Measurements from ENCODE around the gene LRP1B. TPM values are rescaled to one million over a fixed set of nuclear protein-coding genes. Genes with fewer than 3 reads are reported as not detected.

The LRP1B gene
- total RNA-seq, 2 donors from 2014 or later, result 0.79 to 1.8 TPM

GRCh38 chr2:140256080-140256479 is 1874.7 kb downstream of the LRP1B start:
- Mint-ChIP-seq H3K4me3 (no peak overlapping the region), H3K27me3 (ENCODE audit: insufficient read depth) (no peaks in the 10 kb centered on the region), H3K9me3 (no peaks in the 10 kb centered on the region), H3K27ac (no peak overlapping the region), H3K36me3 (ENCODE audit: low read depth) (no peaks in the 10 kb centered on the region), H3K4me1 (no peaks in the 10 kb centered on the region)
- 69 to 100% methylated on average over 1 to 3 of the region's 3 CpGs for WGBS, 2 experiments (ENCODE audit: insufficient coverage in 1 of 2, insufficient read length in 1 of 2)
- no peak overlapping the region for H3K27ac ChIP-seq (ENCODE audit: low read depth, low read length)
- H3K36me3 ChIP-seq (ENCODE audit: control insufficient read depth, insufficient read depth, low read length), result no peaks in the 10 kb centered on the region
- no peaks in the 10 kb centered on the region for H3K4me1 ChIP-seq (ENCODE audit: control insufficient read depth, insufficient read depth, low read length)
- TF ChIP-seq, protein P1, sequence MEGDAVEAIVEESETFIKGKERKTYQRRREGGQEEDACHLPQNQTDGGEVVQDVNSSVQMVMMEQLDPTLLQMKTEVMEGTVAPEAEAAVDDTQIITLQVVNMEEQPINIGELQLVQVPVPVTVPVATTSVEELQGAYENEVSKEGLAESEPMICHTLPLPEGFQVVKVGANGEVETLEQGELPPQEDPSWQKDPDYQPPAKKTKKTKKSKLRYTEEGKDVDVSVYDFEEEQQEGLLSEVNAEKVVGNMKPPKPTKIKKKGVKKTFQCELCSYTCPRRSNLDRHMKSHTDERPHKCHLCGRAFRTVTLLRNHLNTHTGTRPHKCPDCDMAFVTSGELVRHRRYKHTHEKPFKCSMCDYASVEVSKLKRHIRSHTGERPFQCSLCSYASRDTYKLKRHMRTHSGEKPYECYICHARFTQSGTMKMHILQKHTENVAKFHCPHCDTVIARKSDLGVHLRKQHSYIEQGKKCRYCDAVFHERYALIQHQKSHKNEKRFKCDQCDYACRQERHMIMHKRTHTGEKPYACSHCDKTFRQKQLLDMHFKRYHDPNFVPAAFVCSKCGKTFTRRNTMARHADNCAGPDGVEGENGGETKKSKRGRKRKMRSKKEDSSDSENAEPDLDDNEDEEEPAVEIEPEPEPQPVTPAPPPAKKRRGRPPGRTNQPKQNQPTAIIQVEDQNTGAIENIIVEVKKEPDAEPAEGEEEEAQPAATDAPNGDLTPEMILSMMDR (conservative IDR thresholded peaks at IDR 0.05), result no peak
- DNase-seq, result no peak
- H3K9me3 ChIP-seq (ENCODE audit: control insufficient read depth, low read length), result no peaks in the 10 kb centered on the region
- no peak overlapping the region for H3K9ac ChIP-seq (ENCODE audit: extremely low read depth, low read length, poor library complexity, severe bottlenecking)
- no peaks in the 10 kb centered on the region for H3K27me3 ChIP-seq (ENCODE audit: control insufficient read depth, insufficient read depth, low read length, poor library complexity, severe bottlenecking)
- H3K4me3 ChIP-seq (ENCODE audit: low read length), result no peak overlapping the region

DNA sequence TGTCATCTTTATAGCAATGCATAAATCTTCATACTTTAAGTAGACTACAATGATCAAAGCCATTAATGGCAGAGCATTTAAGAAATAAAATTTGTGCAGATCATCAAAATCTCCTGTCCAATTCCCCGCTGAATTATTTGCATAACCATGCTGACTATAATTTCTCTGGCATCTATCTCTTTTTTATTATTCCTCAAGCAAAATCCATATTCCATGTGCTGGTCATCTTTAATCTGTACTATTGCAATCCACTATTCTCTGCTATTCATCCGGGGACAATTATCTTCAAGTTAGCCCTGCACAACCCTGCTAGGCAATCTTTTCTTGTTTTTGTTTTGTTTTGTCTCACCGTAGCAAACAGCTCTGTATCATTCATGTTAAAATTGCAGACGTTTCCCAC is 1881.0 kb downstream of the LRP1B start:
- TF ChIP-seq, protein P1 (conservative IDR thresholded peaks at IDR 0.05), result no peak

DNA sequence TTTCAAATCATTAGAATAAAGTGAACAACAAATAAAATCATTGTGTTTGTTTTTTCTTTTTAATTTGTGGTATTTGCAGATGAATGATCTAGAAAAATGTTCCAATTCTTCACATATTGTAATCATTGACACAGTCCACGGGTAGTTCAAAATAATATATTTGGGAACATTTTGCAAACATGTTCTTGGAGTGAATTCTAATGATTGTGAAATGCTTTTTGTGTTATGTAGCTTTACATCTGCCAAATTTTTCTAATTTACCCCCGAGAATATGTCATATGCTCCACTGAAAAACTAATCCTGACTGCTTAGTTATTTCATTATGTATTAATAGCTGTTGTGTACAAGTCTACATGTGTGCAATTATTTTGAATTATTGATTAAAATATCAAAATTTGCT is 1882.2 kb downstream of the LRP1B start:
- H3K9me3 Mint-ChIP-seq, result no peaks in the 10 kb centered on the region
- Histone ChIP-seq H3K9me3 (ENCODE audit: control insufficient read depth, low read length) (no peaks in the 10 kb centered on the region), H3K9ac (ENCODE audit: extremely low read depth, low read length, poor library complexity, severe bottlenecking) (no peak overlapping the region), H3K36me3 (ENCODE audit: control insufficient read depth, insufficient read depth, low read length) (no peaks in the 10 kb centered on the region), H3K4me3 (ENCODE audit: low read length) (no peak overlapping the region), H3K27me3 (ENCODE audit: control insufficient read depth, insufficient read depth, low read length, poor library complexity, severe bottlenecking) (no peaks in the 10 kb centered on the region), H3K4me1 (ENCODE audit: control insufficient read depth, insufficient read depth, low read length) (no peaks in the 10 kb centered on the region), H3K27ac (ENCODE audit: low read depth, low read length) (no peak overlapping the region)
- no peak for DNase-seq
- no peaks in the 10 kb centered on the region for H3K4me1 Mint-ChIP-seq
- TF ChIP-seq, protein P1 (conservative IDR thresholded peaks at IDR 0.05), result no peak
- H3K36me3 Mint-ChIP-seq (ENCODE audit: low read depth), result no peaks in the 10 kb centered on the region
- H3K27ac Mint-ChIP-seq, result no peak overlapping the region
- H3K4me3 Mint-ChIP-seq, result no peak overlapping the region
- H3K27me3 Mint-ChIP-seq (ENCODE audit: insufficient read depth), result no peaks in the 10 kb centered on the region
- 71% methylated on average over 2 of the region's 2 CpGs; no CpG with 5 or more reads in 1 of the 2 experiments for WGBS, 2 experiments (ENCODE audit: insufficient coverage in 1 of 2, insufficient read length in 1 of 2)

More for the DNA sequence above, 1881.0 kb downstream of the LRP1B start:
- Histone ChIP-seq H3K4me1 (ENCODE audit: control insufficient read depth, insufficient read depth, low read length) (no peaks in the 10 kb centered on the region), H3K9ac (ENCODE audit: extremely low read depth, low read length, poor library complexity, severe bottlenecking) (no peak overlapping the region), H3K4me3 (ENCODE audit: low read length) (no peak overlapping the region), H3K9me3 (ENCODE audit: control insufficient read depth, low read length) (no peaks in the 10 kb centered on the region), H3K27ac (ENCODE audit: low read depth, low read length) (no peak overlapping the region), H3K27me3 (ENCODE audit: control insufficient read depth, insufficient read depth, low read length, poor library complexity, severe bottlenecking) (no peaks in the 10 kb centered on the region), H3K36me3 (ENCODE audit: control insufficient read depth, insufficient read depth, low read length) (no peaks in the 10 kb centered on the region)
- 90 to 97% methylated on average over 3 to 4 of the region's 4 CpGs for WGBS, 2 experiments (ENCODE audit: insufficient coverage in 1 of 2, insufficient read length in 1 of 2)
- H3K9me3 Mint-ChIP-seq, result no peaks in the 10 kb centered on the region
- no peaks in the 10 kb centered on the region for H3K4me1 Mint-ChIP-seq
- H3K4me3 Mint-ChIP-seq, result no peak overlapping the region
- no peaks in the 10 kb centered on the region for H3K36me3 Mint-ChIP-seq (ENCODE audit: low read depth)
- no peak for DNase-seq
- no peaks in the 10 kb centered on the region for H3K27me3 Mint-ChIP-seq (ENCODE audit: insufficient read depth)
- H3K27ac Mint-ChIP-seq, result no peak overlapping the region
